ENCODE data around the gene HECTD3. TPM values are rescaled to one million over a fixed set of nuclear protein-coding genes. Genes with fewer than 3 reads are reported as not detected.
A peak's percentile ranks its signal among the peaks of the same experiment; 100 is the strongest.
"Not testable (repeated sequence)": the region's sequence is repeated elsewhere in the genome, so short reads cannot be mapped to it uniquely, and the experiment has no call there.

HECTD3 gene
- total and polyA plus RNA-seq, 3 experiments from 2014 or later: 30.1 to 36.0 (median 35.4) TPM

DNA sequence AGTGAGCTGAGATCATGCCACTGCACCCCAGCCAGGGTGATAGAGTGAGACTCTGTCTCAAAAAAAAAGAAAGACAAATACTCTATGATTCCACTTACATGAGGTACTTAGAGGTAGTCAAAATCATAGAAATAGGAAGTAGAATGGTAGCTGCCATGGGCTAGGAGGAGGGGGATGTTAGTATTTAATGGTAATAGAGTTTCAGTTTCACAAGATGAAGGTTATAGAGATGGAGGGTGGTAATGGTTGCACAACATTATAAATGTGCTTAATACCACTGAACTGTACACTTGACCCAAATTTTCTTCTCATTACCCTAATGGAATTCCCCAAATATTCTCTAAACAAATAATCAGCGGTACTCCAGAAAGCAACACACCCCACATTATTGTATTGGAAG is 37.5 kb downstream of the HECTD3 start:
- Histone ChIP-seq H3K4me3 (ENCODE audit: low read length) (no peak overlapping the region), H3K27ac (ENCODE audit: low read depth, low read length) (no peak overlapping the region), H3K27me3 (ENCODE audit: insufficient read depth, low read length, poor library complexity, severe bottlenecking) (no peaks in the 10 kb centered on the region), H3K36me3 (ENCODE audit: insufficient read depth, low read length) (no peaks in the 10 kb centered on the region), H3K9me3 (ENCODE audit: low read length) (no peaks in the 10 kb centered on the region), H3K4me1 (ENCODE audit: insufficient read depth, low read length) (no peaks in the 10 kb centered on the region)
- CTCF ChIA-PET: no interaction called here
- H3K9me3 Mint-ChIP-seq: peaks cover 0 to 7% (median 0%) of the 10 kb centered on the region in 5 donors
- POLR2A ChIA-PET: no interaction called here
- no peak for DNase-seq
- peaks cover 0 to 6% (median 5%) of the 10 kb centered on the region in 3 donors for H3K4me1 Mint-ChIP-seq
- H3K27ac Mint-ChIP-seq: peak overlapping the region in 3 of 8 donors; percentile 7 to 32 (median 30)
- H3K27me3 Mint-ChIP-seq: no peaks in the 10 kb centered on the region
- peaks cover 21 to 64% (median 25%) of the 10 kb centered on the region in 3 donors for H3K36me3 Mint-ChIP-seq
- H3K4me3 Mint-ChIP-seq: no peak overlapping the region

GRCh38 chr1:44970317-44970716 is 40.8 kb downstream of the HECTD3 start:
- ChIA-PET POLR2A (no interaction called here), CTCF (no interaction called here)
- peak overlapping the region in 3 of 8 donors; percentile 5 to 70 (median 43) for H3K27ac Mint-ChIP-seq
- H3K4me1 ChIP-seq (ENCODE audit: insufficient read depth, low read length): no peaks in the 10 kb centered on the region
- H3K27ac ChIP-seq (ENCODE audit: low read depth, low read length): no peak overlapping the region
- H3K4me3 Mint-ChIP-seq: no peak overlapping the region
- no peaks in the 10 kb centered on the region for H3K27me3 ChIP-seq (ENCODE audit: insufficient read depth, low read length, poor library complexity, severe bottlenecking)
- peaks cover 0 to 5% (median 3%) of the 10 kb centered on the region in 3 donors for H3K4me1 Mint-ChIP-seq
- DNase-seq: no peak
- H3K9me3 Mint-ChIP-seq: no peaks in the 10 kb centered on the region
- peaks cover 3 to 41% (median 8%) of the 10 kb centered on the region in 3 donors for H3K36me3 Mint-ChIP-seq
- H3K4me3 ChIP-seq (ENCODE audit: low read length): no peak overlapping the region
- no peaks in the 10 kb centered on the region for H3K9me3 ChIP-seq (ENCODE audit: low read length)
- H3K27me3 Mint-ChIP-seq: no peaks in the 10 kb centered on the region
- no peaks in the 10 kb centered on the region for H3K36me3 ChIP-seq (ENCODE audit: insufficient read depth, low read length)

DNA sequence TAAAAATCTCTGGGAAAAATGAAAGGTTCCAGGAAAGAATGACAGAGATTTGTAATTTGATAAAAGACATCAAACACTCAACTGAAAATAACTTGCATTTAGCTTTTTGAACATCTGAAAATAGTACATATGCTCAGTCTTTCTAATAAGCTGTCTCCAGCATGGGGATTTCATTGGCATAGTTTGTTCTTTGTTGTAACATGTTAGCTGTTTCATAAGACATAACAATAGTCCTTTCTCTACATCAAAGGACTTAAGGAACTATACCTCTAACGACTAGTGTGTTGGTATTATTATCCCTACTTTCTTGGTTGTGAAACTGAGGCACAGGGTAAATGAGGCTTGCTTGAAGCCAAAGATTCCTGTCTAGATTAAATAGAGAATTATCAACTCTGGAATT is 46.7 kb downstream of the HECTD3 start:
- no peak overlapping the region for H3K4me3 Mint-ChIP-seq
- CTCF ChIA-PET: interaction anchor here (1.2 kb wide), 1 partner anchor 603 kb away, joined by 3 read pairs; no protein-coding TSS in a partner anchor
- POLR2A ChIA-PET: interaction anchor here (0.6 kb wide), 1 partner anchor 222 kb away, joined by 4 read pairs; no protein-coding TSS in a partner anchor

DNA sequence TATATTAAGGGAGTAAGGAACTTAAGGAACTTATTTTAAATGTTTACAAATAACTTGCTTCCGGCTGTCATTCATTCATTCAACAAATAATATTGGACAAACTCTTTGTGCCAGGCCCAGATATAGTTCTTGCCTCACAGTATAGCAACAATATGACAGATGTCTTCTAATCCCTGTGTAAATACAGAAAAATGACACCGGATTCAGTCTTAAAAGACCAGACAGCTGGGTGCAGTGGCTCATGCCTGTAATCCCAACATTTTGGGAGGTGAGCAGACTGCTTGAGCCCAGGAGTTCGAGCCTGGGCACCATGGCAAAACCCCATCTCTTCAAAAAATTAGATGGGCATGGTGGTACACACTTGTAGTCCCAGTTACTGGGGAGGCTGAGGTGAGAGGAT is 48.4 kb downstream of the HECTD3 start:
- H3K27ac ChIP-seq (ENCODE audit: low read depth, low read length): no peak overlapping the region
- H3K4me3 ChIP-seq (ENCODE audit: low read length): no peak overlapping the region
- no peaks in the 10 kb centered on the region for H3K27me3 ChIP-seq (ENCODE audit: insufficient read depth, low read length, poor library complexity, severe bottlenecking)
- no peaks in the 10 kb centered on the region for H3K36me3 ChIP-seq (ENCODE audit: insufficient read depth, low read length)
- CTCF ChIA-PET: no interaction called here
- no peaks in the 10 kb centered on the region for H3K9me3 Mint-ChIP-seq
- H3K27me3 Mint-ChIP-seq: no peaks in the 10 kb centered on the region
- no peak overlapping the region for H3K4me3 Mint-ChIP-seq
- POLR2A ChIA-PET: no interaction called here
- peaks cover 0 to 1% (median 0%) of the 10 kb centered on the region in 3 donors for H3K4me1 Mint-ChIP-seq
- no peak overlapping the region for H3K27ac Mint-ChIP-seq
- no peaks in the 10 kb centered on the region for H3K4me1 ChIP-seq (ENCODE audit: insufficient read depth, low read length)
- H3K9me3 ChIP-seq (ENCODE audit: low read length): no peaks in the 10 kb centered on the region
- DNase-seq: no peak
- peaks cover 0 to 41% (median 6%) of the 10 kb centered on the region in 3 donors for H3K36me3 Mint-ChIP-seq

More for the DNA sequence above, 46.7 kb downstream of the HECTD3 start:
- peaks cover 0 to 1% (median 0%) of the 10 kb centered on the region in 3 donors for H3K4me1 Mint-ChIP-seq
- Histone ChIP-seq H3K4me3 (ENCODE audit: low read length) (no peak overlapping the region), H3K9me3 (ENCODE audit: low read length) (no peaks in the 10 kb centered on the region), H3K36me3 (ENCODE audit: insufficient read depth, low read length) (no peaks in the 10 kb centered on the region), H3K27ac (ENCODE audit: low read depth, low read length) (no peak overlapping the region), H3K4me1 (ENCODE audit: insufficient read depth, low read length) (no peaks in the 10 kb centered on the region), H3K27me3 (ENCODE audit: insufficient read depth, low read length, poor library complexity, severe bottlenecking) (no peaks in the 10 kb centered on the region)
- no peaks in the 10 kb centered on the region for H3K9me3 Mint-ChIP-seq
- H3K27me3 Mint-ChIP-seq: no peaks in the 10 kb centered on the region
- DNase-seq: no peak
- no peak overlapping the region for H3K27ac Mint-ChIP-seq
- H3K36me3 Mint-ChIP-seq: peaks cover 0 to 35% (median 6%) of the 10 kb centered on the region in 3 donors

DNA sequence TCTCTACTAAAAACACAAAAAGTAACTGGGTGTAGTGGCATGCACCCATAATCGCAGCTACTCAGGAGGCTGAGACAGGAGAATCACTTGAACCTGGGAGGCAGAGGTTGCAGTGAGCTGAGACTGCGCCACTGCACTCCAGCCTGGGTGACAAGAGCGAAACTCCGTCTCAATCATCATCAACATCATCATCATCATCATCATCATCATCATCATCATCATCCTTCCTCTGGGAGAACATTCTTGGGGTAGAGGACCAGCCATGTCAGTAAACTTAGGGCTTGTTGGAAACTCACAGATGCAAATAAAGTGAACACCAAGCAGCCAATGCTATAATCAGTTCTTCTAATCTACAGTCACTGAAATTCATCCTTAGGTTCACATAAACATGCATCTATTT is 49.1 kb downstream of the HECTD3 start:
- H3K27ac Mint-ChIP-seq: peak overlapping the region in 2 of 8 donors; percentile 82 to 90
- not testable (repeated sequence) for H3K4me3 ChIP-seq (ENCODE audit: low read length)
- peaks cover 0 to 44% (median 6%) of the 10 kb centered on the region in 3 donors for H3K36me3 Mint-ChIP-seq

DNA sequence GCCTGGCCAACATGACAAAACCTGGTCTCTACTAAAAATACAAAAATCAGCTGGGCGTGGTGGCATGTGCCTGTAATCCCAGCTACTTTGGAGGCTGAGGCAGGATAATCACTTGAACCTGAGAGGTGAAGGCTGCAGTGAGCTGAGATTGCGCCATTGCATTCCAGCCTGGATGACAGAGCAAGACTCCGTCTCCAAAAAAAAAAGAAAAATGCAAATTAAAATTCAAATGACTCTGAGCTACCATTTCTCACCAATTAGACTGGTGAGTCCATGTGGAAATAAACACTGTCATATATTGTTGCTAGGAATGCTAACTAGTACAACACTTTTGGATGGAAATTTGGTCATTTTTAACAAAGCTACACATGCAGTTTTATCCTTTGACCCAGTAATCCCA is 53.6 kb downstream of the HECTD3 start:
- H3K4me3 Mint-ChIP-seq; H3K9me3 ChIP-seq (ENCODE audit: low read length); POLR2A ChIA-PET; H3K9me3 Mint-ChIP-seq; H3K4me3 ChIP-seq (ENCODE audit: low read length); H3K27ac ChIP-seq (ENCODE audit: low read depth, low read length); H3K27me3 Mint-ChIP-seq; CTCF ChIA-PET; H3K4me1 ChIP-seq (ENCODE audit: insufficient read depth, low read length); DNase-seq; H3K4me1 Mint-ChIP-seq; H3K27me3 ChIP-seq (ENCODE audit: insufficient read depth, low read length, poor library complexity, severe bottlenecking); H3K27ac Mint-ChIP-seq; H3K36me3 ChIP-seq (ENCODE audit: insufficient read depth, low read length): not testable (repeated sequence)
- peaks cover 6 to 40% (median 10%) of the 10 kb centered on the region in 3 donors for H3K36me3 Mint-ChIP-seq

More for the DNA sequence above, 49.1 kb downstream of the HECTD3 start:
- POLR2A ChIA-PET; H3K27me3 Mint-ChIP-seq; H3K4me1 Mint-ChIP-seq; H3K27ac ChIP-seq (ENCODE audit: low read depth, low read length); H3K9me3 ChIP-seq (ENCODE audit: low read length); H3K36me3 ChIP-seq (ENCODE audit: insufficient read depth, low read length); CTCF ChIA-PET; H3K27me3 ChIP-seq (ENCODE audit: insufficient read depth, low read length, poor library complexity, severe bottlenecking); DNase-seq; H3K4me1 ChIP-seq (ENCODE audit: insufficient read depth, low read length); H3K4me3 Mint-ChIP-seq; H3K9me3 Mint-ChIP-seq: not testable (repeated sequence)

DNA sequence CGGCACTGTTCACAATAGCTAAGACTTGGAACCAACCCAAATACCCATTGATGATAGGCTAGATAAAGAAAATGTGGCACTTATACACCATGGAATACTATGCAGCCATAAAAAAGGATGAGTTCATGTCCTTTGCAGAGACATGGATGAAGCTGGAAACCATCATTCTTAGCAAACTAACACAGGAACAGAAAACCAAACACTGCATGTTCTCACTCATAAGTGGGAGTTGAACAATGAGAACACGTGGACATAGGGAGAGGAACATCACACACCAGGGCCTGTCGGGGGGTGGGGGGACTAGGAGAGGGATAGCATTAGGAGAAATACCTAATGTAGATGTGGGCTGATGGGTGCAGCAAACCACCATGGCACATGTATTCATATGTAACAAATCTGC is 55.0 kb downstream of the HECTD3 start:
- CTCF ChIA-PET: interaction anchor here (1.4 kb wide), 1 partner anchor 120 kb away, joined by 3 read pairs; no protein-coding TSS in a partner anchor
- POLR2A ChIA-PET; H3K4me1 Mint-ChIP-seq; H3K36me3 ChIP-seq (ENCODE audit: insufficient read depth, low read length); H3K9me3 Mint-ChIP-seq; H3K4me3 ChIP-seq (ENCODE audit: low read length); H3K4me3 Mint-ChIP-seq; H3K4me1 ChIP-seq (ENCODE audit: insufficient read depth, low read length); H3K27me3 Mint-ChIP-seq; H3K27ac ChIP-seq (ENCODE audit: low read depth, low read length); H3K27me3 ChIP-seq (ENCODE audit: insufficient read depth, low read length, poor library complexity, severe bottlenecking); DNase-seq; H3K27ac Mint-ChIP-seq; H3K9me3 ChIP-seq (ENCODE audit: low read length): not testable (repeated sequence)
- H3K36me3 Mint-ChIP-seq: peaks cover 6 to 35% (median 9%) of the 10 kb centered on the region in 3 donors
